ELF-1 (cell line): ENCODE data around the gene CASQ1.

ENCODE experiments used
- DNase-seq: peaks from one replicate; pipeline ENCODE4 v3.0.0-alpha.2; 2016; ENCODE audit warnings: low read depth, low spot score

Gene CASQ1

DNA sequence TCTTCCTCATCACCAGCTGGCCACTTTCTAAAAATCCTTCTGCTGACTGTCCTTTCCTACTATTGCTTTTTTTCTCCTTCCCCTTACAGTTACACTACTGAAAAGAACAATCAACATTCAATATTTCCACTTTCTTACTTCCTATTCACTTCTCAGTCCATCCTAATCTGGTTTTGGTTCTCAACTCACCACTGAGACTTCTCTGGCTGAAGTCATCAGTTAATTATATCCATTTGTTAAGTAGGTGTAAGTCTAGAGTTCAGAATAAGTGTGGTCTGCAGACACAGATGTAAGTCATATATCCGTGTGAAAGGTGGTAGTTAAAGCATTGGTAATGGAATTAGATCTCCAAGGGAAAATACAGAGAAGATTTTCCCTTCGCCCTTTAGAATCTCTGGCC, 36.2 kb downstream of the CASQ1 start:
- DNase-seq: no peak

DNA sequence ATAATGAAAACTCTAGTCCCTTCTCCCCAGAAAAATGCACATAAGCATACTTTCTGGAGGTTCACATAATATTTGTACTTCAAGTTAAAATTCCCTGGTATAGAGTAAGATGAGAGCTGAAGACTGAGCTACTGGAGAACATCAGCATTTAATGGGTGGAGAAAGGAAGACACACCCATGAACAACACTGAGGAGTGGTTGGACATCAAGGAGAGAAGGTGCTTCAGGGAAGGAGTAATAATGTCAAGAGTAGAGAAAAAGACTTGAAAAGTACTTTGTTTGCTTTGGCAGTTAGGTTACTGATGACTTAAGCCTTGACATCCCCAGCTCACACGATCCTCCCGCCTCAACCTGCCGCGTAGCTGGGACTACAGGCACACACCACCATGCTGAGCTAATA, 36.7 kb downstream of the CASQ1 start:
- DNase-seq: no peak

DNA sequence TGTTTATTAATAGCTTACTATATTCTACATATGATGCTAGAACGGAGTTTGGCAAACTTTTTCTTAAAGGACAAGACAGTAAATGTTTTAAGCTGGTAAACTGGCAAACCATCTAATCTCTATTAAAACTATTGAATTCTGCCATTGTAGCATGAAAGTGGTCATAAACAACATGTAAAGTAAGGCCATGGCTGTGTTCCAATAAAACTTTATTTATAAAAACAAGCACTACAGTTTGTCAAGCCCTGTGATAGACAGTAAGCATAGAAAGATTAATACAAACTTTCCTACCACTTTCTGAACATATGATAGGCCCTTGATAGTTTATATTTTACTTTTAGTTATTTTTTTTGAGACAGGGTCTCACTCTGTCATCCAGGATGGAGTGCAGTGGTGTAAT, 37.2 kb downstream of the CASQ1 start:
- no peak for DNase-seq

DNA sequence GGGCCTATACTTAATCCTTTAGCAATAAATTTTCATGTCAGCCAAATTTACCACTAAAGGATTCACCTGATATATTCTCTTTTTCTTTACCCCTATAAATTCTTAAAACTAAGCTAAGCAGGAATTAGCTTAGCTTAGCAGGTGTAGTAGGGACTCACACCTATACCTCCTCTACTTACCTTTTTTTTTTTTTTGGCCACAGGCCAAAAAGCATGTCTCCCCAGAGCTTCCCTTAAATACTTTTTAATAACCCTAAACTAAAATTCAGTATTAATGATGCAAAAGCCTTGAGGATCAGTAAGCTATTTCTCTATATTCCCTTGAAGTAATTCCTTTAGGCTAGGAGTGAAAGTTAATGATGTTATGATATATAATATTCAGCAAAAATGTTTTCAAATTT, 38.1 kb downstream of the CASQ1 start:
- no peak for DNase-seq

DNA sequence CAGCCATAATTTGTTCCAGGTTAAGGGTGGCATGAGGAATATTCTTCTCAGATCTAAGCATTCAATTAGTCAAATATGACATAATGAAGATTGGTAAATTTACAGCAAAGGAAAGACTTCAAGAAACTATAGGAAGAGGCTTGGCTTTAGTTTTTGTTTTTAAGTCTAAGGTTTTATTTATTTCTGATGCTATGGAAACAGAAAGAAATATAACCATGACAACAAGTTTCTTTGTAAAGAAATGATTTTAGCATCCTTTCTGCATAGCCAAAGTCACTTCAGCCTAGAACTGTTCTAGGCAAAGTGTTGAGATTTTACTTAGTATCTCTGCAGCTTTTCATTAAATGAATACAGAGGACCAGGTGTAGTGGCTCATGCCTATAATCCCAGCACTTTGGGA, 42.5 kb downstream of the CASQ1 start:
- DNase-seq: no peak

DNA sequence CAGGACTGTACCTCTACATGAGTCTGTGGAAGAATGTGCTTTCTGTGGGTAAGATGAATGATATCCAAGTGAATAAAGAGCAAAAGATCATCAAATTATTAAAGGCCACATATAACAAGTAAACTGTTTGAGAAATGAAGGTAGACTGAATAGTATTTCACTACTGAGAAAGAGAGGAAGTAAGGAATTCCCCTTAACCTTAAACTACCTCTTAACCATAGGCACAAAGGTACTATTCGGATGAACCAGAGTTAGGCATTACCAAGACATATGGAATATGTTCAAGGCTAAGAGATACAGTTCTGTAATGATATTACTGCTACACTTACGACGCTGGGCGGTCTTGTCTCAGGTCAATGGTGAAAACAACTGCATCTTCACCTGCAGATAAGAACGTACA, 46.4 kb downstream of the CASQ1 start:
- DNase-seq: no peak

DNA sequence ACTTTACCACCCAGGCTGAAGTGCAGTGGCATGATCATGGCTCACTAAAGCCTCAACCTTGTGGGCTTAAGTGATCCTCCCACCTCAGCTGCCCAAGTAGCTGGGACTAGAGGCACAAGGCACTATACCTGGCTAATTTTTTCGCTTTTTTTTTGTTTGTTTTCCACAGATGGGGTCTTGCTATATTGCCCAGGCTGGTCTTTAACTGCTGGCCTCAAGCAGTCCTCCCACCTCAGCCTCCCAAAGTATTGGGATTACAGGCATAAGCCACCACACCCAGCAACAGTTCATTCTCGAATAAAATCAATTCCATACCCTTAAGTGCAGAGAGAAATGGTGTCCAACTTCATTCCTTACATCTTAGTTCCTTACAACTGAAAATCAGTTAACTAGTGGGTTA, 47.2 kb downstream of the CASQ1 start:
- DNase-seq: no peak

DNA sequence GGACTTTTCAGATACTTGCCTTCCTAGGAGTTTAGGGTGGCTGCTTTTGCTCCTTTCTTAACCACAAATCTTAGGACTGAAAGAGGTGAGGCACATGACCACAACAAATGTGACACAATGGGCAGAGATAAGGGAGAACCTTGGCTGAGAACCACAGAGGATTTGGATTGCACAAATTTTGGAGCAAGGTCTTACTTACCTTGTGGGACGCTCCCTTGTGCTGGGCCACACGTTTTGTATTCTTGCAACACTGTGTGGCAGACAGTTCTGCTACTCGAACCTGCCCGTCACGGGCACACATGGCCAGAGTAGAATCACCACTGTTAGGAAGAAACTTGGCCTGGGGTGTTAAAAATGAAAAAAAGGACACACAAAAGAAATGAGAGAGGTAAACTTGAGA, 48.0 kb downstream of the CASQ1 start:
- DNase-seq: no peak

DNA sequence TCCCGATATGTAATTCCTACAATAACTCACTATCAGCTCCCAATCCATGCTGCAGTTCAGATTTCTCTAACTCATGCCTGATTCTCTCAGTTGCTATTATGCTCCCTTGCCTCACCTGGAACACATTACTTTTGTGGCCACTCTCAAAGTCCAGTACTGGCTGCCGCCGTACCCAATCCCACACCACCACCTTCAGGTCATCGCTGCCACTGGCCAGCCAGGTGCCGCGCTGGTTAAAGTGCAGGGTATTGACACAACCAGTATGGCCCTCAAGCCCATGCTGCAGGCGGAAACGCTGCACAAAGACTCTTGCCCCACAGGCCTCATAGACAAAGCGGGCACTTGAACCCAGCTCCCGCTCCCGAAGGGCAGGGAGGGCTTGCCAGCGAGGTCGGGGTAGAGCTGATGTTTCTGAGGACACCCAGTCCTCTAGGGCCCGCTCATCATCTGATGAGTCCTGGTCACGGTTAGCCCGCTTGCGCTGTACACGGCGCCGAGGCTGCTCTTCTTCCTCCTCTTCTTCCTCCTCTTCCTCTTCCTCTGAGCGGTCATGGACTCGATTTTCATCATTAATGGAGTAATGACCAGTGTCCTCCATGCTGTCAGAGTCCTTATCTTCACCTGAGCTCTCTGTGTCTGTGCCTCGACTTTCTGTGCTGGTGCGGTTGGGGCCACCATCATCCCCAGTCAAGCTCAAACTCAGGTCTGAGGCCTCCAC, 49.4 kb downstream of the CASQ1 start:
- no peak for DNase-seq

DNA sequence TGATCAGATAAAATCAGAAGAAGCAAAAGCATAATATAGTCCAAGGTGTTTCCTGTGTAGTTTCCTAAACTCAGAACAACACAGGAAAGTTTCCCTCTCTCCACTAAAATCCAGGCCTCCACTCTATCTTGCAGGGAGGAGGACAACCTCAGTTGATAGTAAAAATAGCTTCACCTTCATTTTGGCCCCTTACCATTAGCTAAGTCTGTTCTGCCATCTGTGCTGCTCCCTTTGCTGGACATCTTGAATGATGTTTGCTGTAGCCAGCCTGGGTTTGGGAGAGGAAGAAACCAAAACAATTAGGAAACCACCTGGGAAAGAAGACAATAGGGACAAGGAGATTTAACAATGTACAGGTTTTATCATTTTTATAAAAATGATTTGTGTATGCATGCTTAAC, 53.4 kb downstream of the CASQ1 start:
- no peak for DNase-seq

DNA sequence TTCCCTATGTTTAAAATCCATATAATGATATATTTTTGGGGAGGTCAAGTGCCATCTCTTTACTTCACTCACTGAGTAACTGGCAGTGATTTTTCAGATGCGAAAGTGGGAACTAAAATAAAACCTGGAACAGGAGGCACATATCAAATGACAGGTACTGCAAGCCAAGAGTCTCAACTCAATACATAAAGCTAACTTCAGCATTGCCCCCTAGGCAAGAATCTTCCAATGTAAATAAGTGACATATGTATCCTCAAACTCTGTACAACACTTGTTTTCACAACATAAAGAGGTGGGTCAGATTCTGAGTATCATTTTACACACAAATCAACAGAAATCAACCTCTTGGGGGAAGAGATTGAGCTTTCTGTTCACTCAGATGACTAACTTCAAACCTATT, 53.8 kb downstream of the CASQ1 start:
- DNase-seq: no peak

DNA sequence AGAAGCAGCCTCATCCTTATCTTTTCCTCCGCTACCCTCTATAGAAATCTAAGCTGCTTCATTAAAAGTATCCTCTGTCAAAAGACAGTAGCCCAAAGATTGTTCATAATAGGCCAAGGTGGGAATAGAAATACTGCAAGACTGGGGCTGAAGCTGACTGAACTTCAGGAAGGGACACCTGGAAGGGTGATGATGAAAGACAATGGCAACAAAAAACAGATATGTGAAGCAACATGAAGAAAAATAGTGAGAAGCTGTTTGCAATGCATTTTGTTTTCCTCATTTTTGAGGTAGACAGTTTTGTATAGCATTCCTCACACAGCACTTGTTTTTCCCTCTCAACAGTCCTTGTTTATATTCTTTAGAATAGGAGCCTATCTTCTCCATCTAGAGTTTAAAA, 55.1 kb downstream of the CASQ1 start:
- no peak for DNase-seq

DNA sequence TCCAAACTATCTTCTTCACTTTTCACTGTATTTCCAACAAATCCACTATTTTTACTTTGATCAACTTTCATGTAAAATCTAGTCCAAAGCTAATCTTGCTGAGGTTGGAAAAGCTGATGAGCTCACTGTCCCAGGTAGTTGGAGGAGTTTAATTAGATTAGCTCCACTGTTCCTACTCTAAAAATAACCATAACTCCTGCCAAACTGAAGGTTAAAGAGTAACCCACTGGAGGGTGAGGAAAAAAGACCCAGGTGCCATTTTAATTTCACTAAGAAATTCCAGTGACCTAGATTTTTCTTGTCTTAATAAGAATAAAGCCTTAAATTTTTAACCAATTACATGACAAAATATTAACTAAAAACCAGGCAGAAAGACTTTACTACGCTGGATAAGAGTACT, 56.7 kb downstream of the CASQ1 start:
- DNase-seq: no peak

DNA sequence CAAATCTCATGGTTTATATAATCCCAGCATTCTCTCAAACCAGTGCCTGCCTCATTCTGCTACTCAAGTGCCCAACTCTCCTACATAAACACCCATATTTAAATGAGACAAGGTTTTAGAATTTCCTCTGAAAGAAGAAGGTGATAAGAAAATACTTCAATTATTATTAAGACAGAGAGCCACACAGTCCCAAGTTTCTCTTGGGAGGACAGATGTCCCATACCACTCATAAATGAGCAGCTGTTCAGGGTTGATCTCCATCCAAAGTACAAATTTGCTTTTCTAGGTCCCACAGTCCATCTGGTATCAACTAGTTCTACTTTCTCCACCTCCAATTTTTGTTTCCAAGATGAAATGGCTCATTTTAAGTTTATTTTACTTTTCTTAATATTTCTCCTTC, 60.6 kb downstream of the CASQ1 start:
- no peak for DNase-seq
